A673 (cell line): ENCODE data around the gene TAF7L.

Source experiments
- EZH2 ChIP-seq: fragments of 200-600 bp; sonication (generic); IDR thresholded peaks from 2 replicates; pipeline ENCODE4 v1.6.1; 2017; ENCODE audit warnings: borderline replicate concordance, low read depth, mild to moderate bottlenecking, mixed read lengths, antibody characterized with exemption, low read length; ENCODE audit not compliant: poor library complexity, severe bottlenecking
- TF ChIP-seq, protein P1 (sequence below): fragments of 300-800, 200-600 bp; sonication (generic); conservative IDR thresholded peaks from 2 replicates; pipeline ENCODE4 v1.5.1; 2017; ENCODE audit warnings: low read depth, mild to moderate bottlenecking, antibody characterized with exemption, low read length, moderate library complexity, mixed read lengths

DNA sequence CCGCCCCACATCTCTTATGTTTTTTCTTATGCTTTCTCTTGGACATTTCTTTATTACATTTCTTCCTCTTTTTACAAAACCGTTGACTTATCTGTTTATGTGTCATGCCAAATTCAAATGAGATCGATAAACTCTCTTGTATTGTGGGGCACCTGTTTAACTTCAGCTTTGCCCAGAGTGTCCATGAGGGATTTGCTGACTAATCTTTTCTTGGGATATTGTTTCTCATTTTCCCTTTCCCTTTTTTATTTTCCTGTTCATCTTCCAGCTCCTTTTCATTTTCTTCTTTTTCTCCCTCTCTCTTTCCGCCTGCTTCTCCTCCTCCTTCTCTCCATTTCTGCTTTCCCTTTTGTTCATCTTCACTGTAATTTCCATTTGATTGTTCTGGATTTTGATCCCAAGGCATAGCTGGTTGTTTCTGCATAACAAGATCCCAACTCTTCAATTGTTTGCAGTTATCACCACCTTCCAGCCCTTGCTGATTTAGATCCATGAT lies 46.7 kb upstream of the TAF7L start:
- TF ChIP-seq, protein P1, sequence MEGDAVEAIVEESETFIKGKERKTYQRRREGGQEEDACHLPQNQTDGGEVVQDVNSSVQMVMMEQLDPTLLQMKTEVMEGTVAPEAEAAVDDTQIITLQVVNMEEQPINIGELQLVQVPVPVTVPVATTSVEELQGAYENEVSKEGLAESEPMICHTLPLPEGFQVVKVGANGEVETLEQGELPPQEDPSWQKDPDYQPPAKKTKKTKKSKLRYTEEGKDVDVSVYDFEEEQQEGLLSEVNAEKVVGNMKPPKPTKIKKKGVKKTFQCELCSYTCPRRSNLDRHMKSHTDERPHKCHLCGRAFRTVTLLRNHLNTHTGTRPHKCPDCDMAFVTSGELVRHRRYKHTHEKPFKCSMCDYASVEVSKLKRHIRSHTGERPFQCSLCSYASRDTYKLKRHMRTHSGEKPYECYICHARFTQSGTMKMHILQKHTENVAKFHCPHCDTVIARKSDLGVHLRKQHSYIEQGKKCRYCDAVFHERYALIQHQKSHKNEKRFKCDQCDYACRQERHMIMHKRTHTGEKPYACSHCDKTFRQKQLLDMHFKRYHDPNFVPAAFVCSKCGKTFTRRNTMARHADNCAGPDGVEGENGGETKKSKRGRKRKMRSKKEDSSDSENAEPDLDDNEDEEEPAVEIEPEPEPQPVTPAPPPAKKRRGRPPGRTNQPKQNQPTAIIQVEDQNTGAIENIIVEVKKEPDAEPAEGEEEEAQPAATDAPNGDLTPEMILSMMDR = no peak
- no peak for TF ChIP-seq EZH2
